GM12878 (cell line): ENCODE measurements around the gene AJUBA. TPM values are rescaled to one million over a fixed set of nuclear protein-coding genes. Genes with fewer than 3 reads are reported as not detected.

Experiments used
- polyA plus RNA-seq, 11 experiments: library from polyadenylated mRNA; depleted of rRNA in 4 of 11; unstranded in 6 of 11; stranded (reverse) in 5 of 11; fragments of >200 nt; fragmentation: Nextera tagmentation in 4 of 11; fragmentation: Illumina TruSeq in 1 of 11; extraction: Ambion mirVana in 4 of 11; extraction: Trizol in 1 of 11; gene quantifications; 1 replicate in 1 of 11; 2 replicates in 10 of 11; pipeline versions ENCODE4 v1.2.1 to v1.2.3, GENCODE V29; 2011 to 2016; ENCODE audit warnings: inconsistent platforms in 2 of 11, missing spikeins in 2 of 11, low read depth in 1 of 11
- total RNA-seq, 4 experiments: library from RNA; depleted of rRNA in 3 of 4; stranded (reverse); fragments of >200 nt in 3 of 4; fragmentation: Illumina TruSeq in 1 of 4; extraction: Trizol in 1 of 4; gene quantifications; 2 replicates each; pipeline versions ENCODE4 v1.2.1 to v1.2.3, GENCODE V29; 2013 to 2021

AJUBA gene
- total and polyA plus RNA-seq, 10 of the 15 experiments (the other 5 are each of a cell fraction or from before 2014, with no cell fraction given), result 0.03 to 18.1 (median 0.36) TPM; not detected in 1

Other genes starting within 250 kb of the AJUBA start
Only the 7 nearest of the 18 such genes appear.
- 54.0 and 63.9 TPM in 2 replicates for gene RBM23, start 63.4 kb downstream of the AJUBA start, total RNA-seq (2014; rRNA removed)
- gene RBM23, start 63.4 kb downstream of the AJUBA start, total RNA-seq (2014; rRNA removed; fragmentation: Illumina TruSeq; extraction: Trizol), result 55.1 and 55.6 TPM in 2 replicates
- 61.4 and 66.1 TPM in 2 replicates for gene RBM23, start 63.4 kb downstream of the AJUBA start, total RNA-seq (2021)
- gene RBM23, start 63.4 kb downstream of the AJUBA start, polyA plus RNA-seq (2011; rRNA removed), result 72.6 and 75.2 TPM in 2 replicates
- 70.4 and 72.4 TPM in 2 replicates for gene RBM23, start 63.4 kb downstream of the AJUBA start, polyA plus RNA-seq (2014; fragmentation: Illumina TruSeq; extraction: Trizol)
- gene RBM23, start 63.4 kb downstream of the AJUBA start, polyA plus RNA-seq (2014; fragmentation: Nextera tagmentation; extraction: Ambion mirVana), result 10 to 100 TPM; 60.7 to 65.7 TPM
- gene RBM23, start 63.4 kb downstream of the AJUBA start, polyA plus RNA-seq (2014; rRNA removed), result 52.9 and 55.0 TPM in 2 replicates
- 10 to 100 TPM; 60.5 to 61.9 TPM for gene RBM23, start 63.4 kb downstream of the AJUBA start, polyA plus RNA-seq (2016; fragmentation: Nextera tagmentation; extraction: Ambion mirVana)
- gene PRMT5, start 53.2 kb downstream of the AJUBA start, total RNA-seq (2014; rRNA removed), result 96.2 and 106 TPM in 2 replicates
- gene PRMT5, start 53.2 kb downstream of the AJUBA start, total RNA-seq (2014; rRNA removed; fragmentation: Illumina TruSeq; extraction: Trizol), result 103 and 113 TPM in 2 replicates
- gene PRMT5, start 53.2 kb downstream of the AJUBA start, total RNA-seq (2021), result 105 and 115 TPM in 2 replicates
- gene PRMT5, start 53.2 kb downstream of the AJUBA start, polyA plus RNA-seq (2011; rRNA removed), result 175 and 221 TPM in 2 replicates
- 125 and 129 TPM in 2 replicates for gene PRMT5, start 53.2 kb downstream of the AJUBA start, polyA plus RNA-seq (2014; fragmentation: Illumina TruSeq; extraction: Trizol)
- gene PRMT5, start 53.2 kb downstream of the AJUBA start, polyA plus RNA-seq (2014; fragmentation: Nextera tagmentation; extraction: Ambion mirVana), result 10 to 100 TPM; 54.3 to 71.6 TPM
- 106 and 118 TPM in 2 replicates for gene PRMT5, start 53.2 kb downstream of the AJUBA start, polyA plus RNA-seq (2014; rRNA removed)
- 100 to 1,000 TPM; 175 to 195 TPM for gene PRMT5, start 53.2 kb downstream of the AJUBA start, polyA plus RNA-seq (2016; fragmentation: Nextera tagmentation; extraction: Ambion mirVana)
- 71.8 and 84.5 TPM in 2 replicates for gene HAUS4, start 25.5 kb downstream of the AJUBA start, total RNA-seq (2014; rRNA removed)
- 57.1 and 59.5 TPM in 2 replicates for gene HAUS4, start 25.5 kb downstream of the AJUBA start, total RNA-seq (2014; rRNA removed; fragmentation: Illumina TruSeq; extraction: Trizol)
- gene HAUS4, start 25.5 kb downstream of the AJUBA start, total RNA-seq (2021), result 58.8 and 60.4 TPM in 2 replicates
- gene HAUS4, start 25.5 kb downstream of the AJUBA start, polyA plus RNA-seq (2011; rRNA removed), result 77.0 and 98.3 TPM in 2 replicates
- 51.8 and 73.5 TPM in 2 replicates for gene HAUS4, start 25.5 kb downstream of the AJUBA start, polyA plus RNA-seq (2014; fragmentation: Illumina TruSeq; extraction: Trizol)
- gene HAUS4, start 25.5 kb downstream of the AJUBA start, polyA plus RNA-seq (2014; fragmentation: Nextera tagmentation; extraction: Ambion mirVana), result 10 to 100 TPM; 14.9 to 33.0 TPM
- gene HAUS4, start 25.5 kb downstream of the AJUBA start, polyA plus RNA-seq (2014; rRNA removed), result 64.7 and 73.5 TPM in 2 replicates
- gene HAUS4, start 25.5 kb downstream of the AJUBA start, polyA plus RNA-seq (2016; fragmentation: Nextera tagmentation; extraction: Ambion mirVana), result 10 to 100 TPM; 49.4 to 58.2 TPM
- gene C14orf93, start 27.6 kb upstream of the AJUBA start, total RNA-seq (2014; rRNA removed), result 11.5 and 12.2 TPM in 2 replicates
- gene C14orf93, start 27.6 kb upstream of the AJUBA start, total RNA-seq (2014; rRNA removed; fragmentation: Illumina TruSeq; extraction: Trizol), result 9.8 and 10.0 TPM in 2 replicates
- 8.5 and 11.1 TPM in 2 replicates for gene C14orf93, start 27.6 kb upstream of the AJUBA start, total RNA-seq (2021)
- 11.7 and 13.7 TPM in 2 replicates for gene C14orf93, start 27.6 kb upstream of the AJUBA start, polyA plus RNA-seq (2011; rRNA removed)
- 10.4 and 13.9 TPM in 2 replicates for gene C14orf93, start 27.6 kb upstream of the AJUBA start, polyA plus RNA-seq (2014; fragmentation: Illumina TruSeq; extraction: Trizol)
- gene C14orf93, start 27.6 kb upstream of the AJUBA start, polyA plus RNA-seq (2014; fragmentation: Nextera tagmentation; extraction: Ambion mirVana), result 1 to 10 TPM; 1.8 to 2.1 TPM
- gene C14orf93, start 27.6 kb upstream of the AJUBA start, polyA plus RNA-seq (2014; rRNA removed), result 10.5 and 12.9 TPM in 2 replicates
- gene C14orf93, start 27.6 kb upstream of the AJUBA start, polyA plus RNA-seq (2016; fragmentation: Nextera tagmentation; extraction: Ambion mirVana), result 1 to 10 TPM; 7.1 to 7.9 TPM
- gene PSMB5, start 52.3 kb upstream of the AJUBA start, total RNA-seq (2014; rRNA removed), result 120 and 142 TPM in 2 replicates
- gene PSMB5, start 52.3 kb upstream of the AJUBA start, total RNA-seq (2014; rRNA removed; fragmentation: Illumina TruSeq; extraction: Trizol), result 90.6 and 98.9 TPM in 2 replicates
- 94.5 and 97.1 TPM in 2 replicates for gene PSMB5, start 52.3 kb upstream of the AJUBA start, total RNA-seq (2021)
- gene PSMB5, start 52.3 kb upstream of the AJUBA start, polyA plus RNA-seq (2011; rRNA removed), result 107 and 146 TPM in 2 replicates
- 77.7 and 84.5 TPM in 2 replicates for gene PSMB5, start 52.3 kb upstream of the AJUBA start, polyA plus RNA-seq (2014; fragmentation: Illumina TruSeq; extraction: Trizol)
- gene PSMB5, start 52.3 kb upstream of the AJUBA start, polyA plus RNA-seq (2014; fragmentation: Nextera tagmentation; extraction: Ambion mirVana), result 100 to 1,000 TPM; 686 to 802 TPM
- 113 and 125 TPM in 2 replicates for gene PSMB5, start 52.3 kb upstream of the AJUBA start, polyA plus RNA-seq (2014; rRNA removed)
- gene PSMB5, start 52.3 kb upstream of the AJUBA start, polyA plus RNA-seq (2016; fragmentation: Nextera tagmentation; extraction: Ambion mirVana), result 100 to 1,000 TPM; 180 to 205 TPM
- gene PSMB11, start 59.7 kb upstream of the AJUBA start, total RNA-seq (2014; rRNA removed), result not detected in 2 replicates
- gene PSMB11, start 59.7 kb upstream of the AJUBA start, total RNA-seq (2014; rRNA removed; fragmentation: Illumina TruSeq; extraction: Trizol), result not detected in 2 replicates
- not detected in 2 replicates for gene PSMB11, start 59.7 kb upstream of the AJUBA start, total RNA-seq (2021)
- not detected in 2 replicates for gene PSMB11, start 59.7 kb upstream of the AJUBA start, polyA plus RNA-seq (2011; rRNA removed)
- not detected in 2 replicates for gene PSMB11, start 59.7 kb upstream of the AJUBA start, polyA plus RNA-seq (2014; fragmentation: Illumina TruSeq; extraction: Trizol)
- not detected for gene PSMB11, start 59.7 kb upstream of the AJUBA start, polyA plus RNA-seq (2014; fragmentation: Nextera tagmentation; extraction: Ambion mirVana)
- not detected in 2 replicates for gene PSMB11, start 59.7 kb upstream of the AJUBA start, polyA plus RNA-seq (2014; rRNA removed)
- gene PSMB11, start 59.7 kb upstream of the AJUBA start, polyA plus RNA-seq (2016; fragmentation: Nextera tagmentation; extraction: Ambion mirVana), result not detected
- gene CDH24, start 75.0 kb upstream of the AJUBA start, total RNA-seq (2014; rRNA removed), result 0.45 and 0.49 TPM in 2 replicates
- 0.23 and 0.36 TPM in 2 replicates for gene CDH24, start 75.0 kb upstream of the AJUBA start, total RNA-seq (2014; rRNA removed; fragmentation: Illumina TruSeq; extraction: Trizol)
- gene CDH24, start 75.0 kb upstream of the AJUBA start, total RNA-seq (2021), result 0.90 and 1.1 TPM in 2 replicates
- 0.65 and 1.4 TPM in 2 replicates for gene CDH24, start 75.0 kb upstream of the AJUBA start, polyA plus RNA-seq (2011; rRNA removed)
- 0.46 and 0.67 TPM in 2 replicates for gene CDH24, start 75.0 kb upstream of the AJUBA start, polyA plus RNA-seq (2014; fragmentation: Illumina TruSeq; extraction: Trizol)
- not detected for gene CDH24, start 75.0 kb upstream of the AJUBA start, polyA plus RNA-seq (2014; fragmentation: Nextera tagmentation; extraction: Ambion mirVana)
- gene CDH24, start 75.0 kb upstream of the AJUBA start, polyA plus RNA-seq (2014; rRNA removed), result 1.2 and 1.5 TPM in 2 replicates
- under 1 TPM; 0.10 to 0.37 TPM for gene CDH24, start 75.0 kb upstream of the AJUBA start, polyA plus RNA-seq (2016; fragmentation: Nextera tagmentation; extraction: Ambion mirVana)